HG02623 (cell line): ENCODE data around the gene PPFIBP2.

Source experiments
- ATAC-seq: cut with Tn5 transposase; IDR thresholded peaks from one replicate; pipeline ENCODE4 v1.9.1; 2021; ENCODE audit warnings: moderate library complexity; ENCODE audit not compliant: unreplicated experiment

The PPFIBP2 gene

DNA sequence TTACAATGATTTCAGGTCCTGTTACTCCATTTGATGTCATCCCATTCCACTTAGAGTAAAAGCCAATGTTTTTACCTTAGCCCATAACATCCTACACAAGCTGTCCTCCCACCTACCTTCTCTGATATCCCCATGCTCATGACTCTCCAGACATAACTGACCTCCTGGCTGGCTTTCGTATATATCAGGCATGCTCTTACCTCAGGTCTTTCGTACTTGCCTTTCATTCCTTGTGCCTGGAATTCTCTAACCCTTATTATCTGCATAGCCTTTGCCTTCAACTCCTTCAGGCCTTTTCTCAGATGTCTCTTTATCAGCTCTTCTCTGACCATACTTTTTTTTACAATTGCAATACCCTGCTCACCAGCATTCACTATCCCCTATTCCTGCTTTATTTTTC lies 169.8 kb downstream of the PPFIBP2 start:
- no peak for ATAC-seq

DNA sequence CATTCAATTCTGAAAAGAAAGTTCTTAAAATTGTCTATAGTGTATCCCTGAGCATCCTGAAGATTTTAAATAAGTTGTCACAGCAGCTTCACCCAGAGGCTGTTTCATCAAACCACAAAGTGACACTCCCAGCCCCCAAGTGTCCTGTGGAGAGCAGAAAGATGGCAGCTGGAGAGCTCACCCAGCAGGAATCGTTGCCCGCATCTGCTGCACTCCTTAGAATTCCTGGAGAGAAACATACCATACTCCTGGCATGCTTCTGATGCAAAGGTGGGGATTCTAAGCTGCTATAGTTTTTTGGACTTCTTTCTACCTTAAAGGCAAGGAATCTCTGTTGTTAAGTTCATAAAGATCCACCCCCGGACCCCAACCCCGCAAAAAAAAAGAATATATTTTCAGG lies 173.0 kb downstream of the PPFIBP2 start:
- no peak for ATAC-seq

DNA sequence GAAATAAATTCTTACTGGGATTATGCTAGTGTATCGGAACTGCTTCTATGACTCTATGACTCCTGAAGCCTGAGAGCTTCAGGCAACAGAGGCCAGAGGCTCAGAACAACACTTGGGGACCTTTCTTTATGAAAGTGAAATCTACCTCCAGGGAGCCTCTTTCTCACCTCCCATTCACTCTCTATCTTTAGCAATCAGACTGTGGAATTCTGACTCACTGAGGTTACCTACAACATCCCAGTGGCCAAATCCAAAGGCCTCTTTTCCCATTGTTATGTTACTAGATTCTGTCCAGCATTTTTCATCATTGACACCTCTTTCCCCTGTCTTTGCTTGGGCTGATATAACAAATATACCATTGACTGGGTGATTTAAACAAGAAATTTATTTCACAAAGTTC lies 173.6 kb downstream of the PPFIBP2 start:
- no peak for ATAC-seq

GRCh38 chr11:7688238-7688826 lies 174.5 kb downstream of the PPFIBP2 start:
- ATAC-seq = peak; percentile 49

- ATAC-seq = no peak
Measured at GRCh38 chr11:7689239-7689638, 175.4 kb downstream of the PPFIBP2 start.

DNA sequence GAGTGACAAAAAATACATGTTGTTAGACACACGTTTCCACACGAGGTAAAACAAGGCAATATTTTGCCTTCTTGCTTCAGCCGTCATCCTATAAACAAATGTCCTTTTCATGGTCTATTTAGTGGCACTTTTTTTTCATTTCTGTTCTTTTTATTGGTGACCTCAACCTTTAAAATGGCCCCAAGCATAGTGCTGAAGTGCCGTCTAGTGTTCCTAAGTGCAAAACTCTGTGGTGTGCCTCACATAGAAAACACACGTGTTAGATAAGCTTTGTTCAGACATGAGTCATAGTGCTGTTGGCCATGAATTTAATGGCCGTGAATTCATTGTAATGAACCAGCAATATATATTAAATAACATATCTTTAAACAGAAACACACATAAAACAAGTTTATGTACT lies 176.8 kb downstream of the PPFIBP2 start:
- ATAC-seq = peak; percentile 46

DNA sequence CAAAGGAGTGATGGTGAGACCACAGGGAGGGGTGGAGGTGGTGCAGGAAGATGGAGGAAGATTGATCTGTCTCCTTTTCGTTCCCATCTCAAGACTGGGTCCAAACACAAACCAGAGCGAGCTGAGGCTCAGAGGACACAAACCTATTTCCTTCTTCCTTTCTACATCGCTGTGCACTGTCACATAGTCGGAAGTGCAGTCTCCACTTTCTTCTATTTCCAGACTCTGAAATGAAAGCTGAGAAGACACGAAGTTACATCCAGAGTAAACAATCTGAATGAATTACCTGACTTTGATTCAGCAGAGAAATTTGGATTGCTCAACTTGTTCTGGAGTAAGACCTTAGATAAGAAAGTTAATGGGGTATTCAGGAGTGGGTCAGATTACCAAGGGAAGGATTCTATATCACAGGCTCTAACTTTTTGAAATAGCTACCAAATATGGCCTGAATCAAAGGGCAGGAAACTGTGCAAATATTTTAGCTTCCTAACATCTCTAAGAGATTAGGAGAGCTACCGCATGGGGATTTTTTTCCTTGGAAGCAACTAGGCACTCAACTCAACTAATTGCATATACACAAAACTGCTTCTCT lies 178.1 kb downstream of the PPFIBP2 start:
- no peak for ATAC-seq

DNA sequence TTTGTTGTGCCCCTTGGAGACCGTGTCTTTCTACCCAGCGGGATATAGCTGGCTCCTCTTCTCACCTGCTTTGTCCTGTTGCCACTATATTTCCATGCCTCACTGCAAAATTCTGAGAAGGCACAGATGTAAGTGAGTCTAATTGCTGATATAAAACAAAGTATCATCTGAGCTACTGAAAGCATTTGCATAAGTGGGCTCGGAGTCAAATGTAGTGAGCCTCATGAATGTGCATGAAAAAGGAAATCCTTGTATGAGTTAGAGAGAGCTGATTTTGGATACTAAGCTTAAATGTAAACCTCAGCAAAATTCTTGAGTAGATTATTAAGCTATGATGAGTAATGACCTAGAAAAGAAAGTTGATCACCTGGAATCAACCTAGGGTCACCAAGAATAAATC lies 178.6 kb downstream of the PPFIBP2 start:
- no peak for ATAC-seq

DNA sequence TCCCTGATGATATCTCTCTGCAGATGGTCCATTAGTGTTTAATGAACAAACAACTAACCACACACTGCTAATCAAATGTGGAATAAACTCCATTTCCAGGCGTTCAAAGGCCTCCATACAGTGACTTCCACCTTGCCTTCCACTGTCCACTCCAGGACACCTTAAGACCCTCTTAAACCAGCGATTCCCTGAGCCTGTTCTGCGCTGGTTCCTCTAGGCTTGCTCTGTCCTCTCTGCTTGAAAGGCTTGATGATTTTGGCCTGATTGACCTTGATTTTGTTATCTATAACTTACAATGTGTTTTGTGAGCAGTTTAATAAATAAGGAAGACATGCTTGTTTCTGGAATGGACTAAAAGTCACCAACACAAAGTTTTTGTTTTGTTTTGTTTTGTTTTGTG lies 180.4 kb downstream of the PPFIBP2 start:
- ATAC-seq = no peak

DNA sequence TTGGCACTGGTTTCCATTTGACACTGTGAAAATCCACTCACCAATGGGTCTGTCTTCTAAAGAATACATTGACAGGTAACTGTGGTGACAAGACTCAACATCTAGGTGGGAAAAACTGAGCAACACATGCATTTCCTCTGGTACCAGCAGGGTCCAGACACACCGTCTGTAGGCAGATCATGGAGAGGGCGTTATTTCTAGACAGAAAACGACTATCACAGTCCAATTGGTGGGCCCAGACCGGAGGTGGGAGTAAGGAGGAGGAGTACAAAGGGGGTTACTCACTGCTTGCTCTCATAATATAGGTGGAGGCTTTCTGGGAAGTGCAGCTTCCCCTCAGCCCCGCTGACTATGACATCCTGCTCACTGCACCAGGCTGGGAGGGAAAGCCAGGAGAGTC lies 182.6 kb downstream of the PPFIBP2 start:
- no peak for ATAC-seq
